ENCODE measurements around the gene TMPRSS11E. TPM values are rescaled to one million over a fixed set of nuclear protein-coding genes. Genes with fewer than 3 reads are reported as not detected.

TMPRSS11E gene
- total RNA-seq, 2 experiments from 2014 or later: 0.11 TPM; not detected in 1

DNA sequence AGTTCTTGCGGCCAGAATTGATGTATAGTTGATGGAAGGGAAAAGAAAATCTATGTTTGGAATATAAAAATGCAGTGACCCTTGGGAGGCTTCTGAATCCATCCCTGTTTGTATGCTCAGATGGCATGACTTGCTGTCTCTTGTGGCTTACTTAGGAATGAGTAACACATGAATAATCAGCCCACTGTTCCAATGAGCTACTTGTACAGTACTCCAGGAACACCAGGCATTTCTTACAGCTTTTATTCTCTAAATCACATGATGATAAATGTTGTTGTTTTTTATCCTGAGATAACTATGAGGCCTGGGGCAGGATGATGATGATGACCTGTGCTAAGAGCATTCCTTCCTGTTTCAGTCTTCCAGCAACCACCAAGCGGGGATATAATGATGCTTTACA, 18.9 kb downstream of the TMPRSS11E start:
- ChIA-PET CTCF (interaction anchor here (1.2 kb wide), 1 partner anchor 33 kb away, joined by 3 read pairs; no protein-coding TSS in a partner anchor), POLR2A (no interaction called here)
- no peaks in the 10 kb centered on the region for H3K9me3 Mint-ChIP-seq
- no peaks in the 10 kb centered on the region for H3K36me3 Mint-ChIP-seq (ENCODE audit: low read depth)
- H3K4me3 Mint-ChIP-seq: no peak overlapping the region
- no peak overlapping the region for H3K27ac Mint-ChIP-seq
- TF ChIP-seq, protein P1, sequence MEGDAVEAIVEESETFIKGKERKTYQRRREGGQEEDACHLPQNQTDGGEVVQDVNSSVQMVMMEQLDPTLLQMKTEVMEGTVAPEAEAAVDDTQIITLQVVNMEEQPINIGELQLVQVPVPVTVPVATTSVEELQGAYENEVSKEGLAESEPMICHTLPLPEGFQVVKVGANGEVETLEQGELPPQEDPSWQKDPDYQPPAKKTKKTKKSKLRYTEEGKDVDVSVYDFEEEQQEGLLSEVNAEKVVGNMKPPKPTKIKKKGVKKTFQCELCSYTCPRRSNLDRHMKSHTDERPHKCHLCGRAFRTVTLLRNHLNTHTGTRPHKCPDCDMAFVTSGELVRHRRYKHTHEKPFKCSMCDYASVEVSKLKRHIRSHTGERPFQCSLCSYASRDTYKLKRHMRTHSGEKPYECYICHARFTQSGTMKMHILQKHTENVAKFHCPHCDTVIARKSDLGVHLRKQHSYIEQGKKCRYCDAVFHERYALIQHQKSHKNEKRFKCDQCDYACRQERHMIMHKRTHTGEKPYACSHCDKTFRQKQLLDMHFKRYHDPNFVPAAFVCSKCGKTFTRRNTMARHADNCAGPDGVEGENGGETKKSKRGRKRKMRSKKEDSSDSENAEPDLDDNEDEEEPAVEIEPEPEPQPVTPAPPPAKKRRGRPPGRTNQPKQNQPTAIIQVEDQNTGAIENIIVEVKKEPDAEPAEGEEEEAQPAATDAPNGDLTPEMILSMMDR (IDR thresholded peaks at IDR 0.05): no peak
- ATAC-seq: no peak
- intact Hi-C loops (cut with micrococcal nuclease): no loop called here
- H3K27me3 Mint-ChIP-seq: no peaks in the 10 kb centered on the region
- peaks cover 15% of the 10 kb centered on the region for H3K4me1 Mint-ChIP-seq (ENCODE audit: low read depth)
- no peak for DNase-seq

- DNase-seq (no peak), ATAC-seq (no peak)
- TF ChIP-seq, protein P1 (IDR thresholded peaks at IDR 0.05): no peak
- POLR2A ChIA-PET: no interaction called here
- CTCF ChIA-PET: interaction anchor here (1.2 kb wide), 1 partner anchor 32 kb away, joined by 3 read pairs; no protein-coding TSS in a partner anchor
- intact Hi-C loops (cut with micrococcal nuclease): no loop called here
- no peak overlapping the region for H3K27ac Mint-ChIP-seq
- no peaks in the 10 kb centered on the region for H3K36me3 Mint-ChIP-seq (ENCODE audit: low read depth)
- H3K4me3 Mint-ChIP-seq: no peak overlapping the region
- no peaks in the 10 kb centered on the region for H3K9me3 Mint-ChIP-seq
- H3K4me1 Mint-ChIP-seq (ENCODE audit: low read depth): peaks cover 15% of the 10 kb centered on the region
- no peaks in the 10 kb centered on the region for H3K27me3 Mint-ChIP-seq
Observed at GRCh38 chr4:68466751-68467150, 19.5 kb downstream of the TMPRSS11E start.

DNA sequence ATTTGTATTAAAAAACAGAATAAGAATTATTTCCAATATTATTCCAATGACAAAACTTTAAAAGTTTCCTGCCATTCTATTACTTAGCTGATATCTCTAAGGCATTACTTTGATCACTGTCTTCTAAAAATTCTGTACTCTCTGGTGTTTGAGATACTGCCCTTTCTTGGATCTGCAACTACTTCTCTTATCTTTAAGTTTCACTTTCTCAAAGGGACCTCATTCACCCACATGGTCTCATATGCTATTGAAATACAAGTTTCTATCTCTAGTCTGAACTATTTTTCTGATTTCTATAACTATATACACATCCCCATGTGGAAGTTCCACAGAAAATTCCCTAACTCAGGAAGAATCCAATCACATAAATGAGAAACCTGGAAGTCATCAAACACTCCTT, 22.2 kb downstream of the TMPRSS11E start:
- Mint-ChIP-seq H3K27ac (no peak overlapping the region), H3K9me3 (no peaks in the 10 kb centered on the region), H3K27me3 (no peaks in the 10 kb centered on the region), H3K4me1 (ENCODE audit: low read depth) (peaks cover 15% of the 10 kb centered on the region), H3K36me3 (ENCODE audit: low read depth) (no peaks in the 10 kb centered on the region), H3K4me3 (no peak overlapping the region)
- CTCF ChIA-PET: no interaction called here
- ATAC-seq (no peak), DNase-seq (no peak)
- POLR2A ChIA-PET: no interaction called here
- intact Hi-C loops (cut with micrococcal nuclease): no loop called here
- TF ChIP-seq, protein P1 (IDR thresholded peaks at IDR 0.05): no peak

GRCh38 chr4:68476191-68476590, 28.9 kb downstream of the TMPRSS11E start:
- Mint-ChIP-seq H3K36me3 (ENCODE audit: low read depth) (no peaks in the 10 kb centered on the region), H3K4me3 (no peak overlapping the region), H3K9me3 (no peaks in the 10 kb centered on the region), H3K27me3 (no peaks in the 10 kb centered on the region), H3K27ac (no peak overlapping the region), H3K4me1 (ENCODE audit: low read depth) (no peaks in the 10 kb centered on the region)
- intact Hi-C loops (cut with micrococcal nuclease): no loop called here
- TF ChIP-seq, protein P1 (IDR thresholded peaks at IDR 0.05): no peak
- DNase-seq (no peak), ATAC-seq (no peak)
- POLR2A ChIA-PET: no interaction called here
- CTCF ChIA-PET: no interaction called here

GRCh38 chr4:68489338-68489737, 42.1 kb downstream of the TMPRSS11E start:
- no peak for DNase-seq
- H3K9me3 Mint-ChIP-seq: no peaks in the 10 kb centered on the region
- TF ChIP-seq, protein P1 (IDR thresholded peaks at IDR 0.05): no peak
- H3K4me1 Mint-ChIP-seq (ENCODE audit: low read depth): peaks cover 1% of the 10 kb centered on the region
- H3K4me3 Mint-ChIP-seq: no peak overlapping the region
- intact Hi-C loops (cut with micrococcal nuclease): no loop called here
- H3K27me3 Mint-ChIP-seq: no peaks in the 10 kb centered on the region
- no peak overlapping the region for H3K27ac Mint-ChIP-seq
- ChIA-PET POLR2A (no interaction called here), CTCF (interaction anchor here (1.0 kb wide), 1 partner anchor 9 kb away, joined by 3 read pairs; no protein-coding TSS in a partner anchor)
- H3K36me3 Mint-ChIP-seq (ENCODE audit: low read depth): no peaks in the 10 kb centered on the region
- no peak for ATAC-seq

Data from activated CD8-positive, alpha-beta T cell treated with anti-CD3 and anti-CD28 coated beads for 36 hours (primary cell).